HG02970 (cell line): Measurements from ENCODE around the gene PARD3.

Experiments
- ATAC-seq: cut with Tn5 transposase; IDR thresholded peaks from one replicate; pipeline ENCODE4 v1.9.1; 2021; ENCODE audit warnings: mild to moderate bottlenecking, moderate library complexity, moderate number of reproducible peaks; ENCODE audit not compliant: unreplicated experiment, low FRiP score

PARD3 gene

GRCh38 chr10:34111179-34111578 is 703.9 kb downstream of the PARD3 start:
- ATAC-seq: no peak

- ATAC-seq: no peak
Measured at GRCh38 chr10:34109952-34110702, 705.0 kb downstream of the PARD3 start.

GRCh38 chr10:34109495-34109894 is 705.6 kb downstream of the PARD3 start:
- no peak for ATAC-seq

- ATAC-seq: no peak
Measured at GRCh38 chr10:34107626-34108516, 707.2 kb downstream of the PARD3 start.

DNA sequence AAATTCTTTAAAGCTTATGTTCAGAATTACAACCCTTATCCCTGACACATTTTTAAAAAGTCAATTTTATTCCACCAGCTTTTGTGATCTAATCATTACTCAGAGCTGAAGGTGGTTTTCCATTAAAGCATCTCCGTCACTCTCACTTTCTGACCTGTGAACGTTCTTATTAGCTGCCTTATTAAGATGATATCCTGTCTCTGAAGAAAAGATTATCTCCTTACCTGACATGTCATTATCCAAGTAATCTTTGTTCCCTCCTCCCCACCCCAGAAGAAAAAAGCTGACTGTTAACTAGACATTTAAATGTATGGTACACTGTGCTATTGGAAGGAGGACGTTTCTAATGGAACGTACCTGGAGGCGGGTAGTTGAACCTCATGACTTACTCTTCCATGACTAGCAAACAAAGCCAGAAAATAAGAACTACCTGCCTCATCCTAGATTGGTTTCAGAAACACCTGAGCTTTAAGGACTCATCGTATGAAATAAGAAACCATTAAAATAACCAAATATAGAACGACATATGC is 708.7 kb downstream of the PARD3 start:
- ATAC-seq: no peak

GRCh38 chr10:34104829-34105572 is 710.1 kb downstream of the PARD3 start:
- ATAC-seq: no peak

DNA sequence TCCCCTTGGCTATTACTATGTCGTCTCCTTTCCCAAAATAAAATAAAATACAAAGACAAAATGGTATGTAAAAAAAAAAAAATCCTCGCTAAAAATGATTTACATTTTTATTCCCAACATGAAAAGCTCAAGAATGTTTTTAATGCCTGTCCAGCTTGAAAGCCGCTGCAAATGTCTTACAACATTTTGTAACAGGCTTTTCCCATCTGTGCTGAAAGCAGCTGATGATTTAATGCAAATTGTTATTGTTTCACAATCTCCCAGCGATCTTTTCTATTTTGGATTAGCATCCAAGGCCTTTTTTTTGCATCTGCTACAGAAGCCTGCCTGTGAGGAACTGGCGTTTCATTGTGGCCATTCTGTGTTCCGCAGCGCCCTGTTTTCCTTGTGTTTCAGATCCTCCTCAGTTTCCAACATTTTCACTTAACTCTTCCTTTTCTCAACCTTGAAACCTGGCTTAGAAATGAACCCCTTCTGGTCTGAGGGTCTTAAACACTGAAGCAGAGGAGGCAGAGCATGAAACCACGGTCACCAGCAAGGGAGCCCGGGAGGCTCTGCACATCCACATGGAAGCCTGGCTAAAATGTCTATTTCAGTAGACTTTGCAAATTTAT is 712.1 kb downstream of the PARD3 start:
- no peak for ATAC-seq

- no peak for ATAC-seq
Measured at GRCh38 chr10:34102237-34102673, 712.8 kb downstream of the PARD3 start.

GRCh38 chr10:34101001-34101400 is 714.1 kb downstream of the PARD3 start:
- no peak for ATAC-seq

GRCh38 chr10:34098821-34099567 is 716.1 kb downstream of the PARD3 start:
- ATAC-seq: no peak

DNA sequence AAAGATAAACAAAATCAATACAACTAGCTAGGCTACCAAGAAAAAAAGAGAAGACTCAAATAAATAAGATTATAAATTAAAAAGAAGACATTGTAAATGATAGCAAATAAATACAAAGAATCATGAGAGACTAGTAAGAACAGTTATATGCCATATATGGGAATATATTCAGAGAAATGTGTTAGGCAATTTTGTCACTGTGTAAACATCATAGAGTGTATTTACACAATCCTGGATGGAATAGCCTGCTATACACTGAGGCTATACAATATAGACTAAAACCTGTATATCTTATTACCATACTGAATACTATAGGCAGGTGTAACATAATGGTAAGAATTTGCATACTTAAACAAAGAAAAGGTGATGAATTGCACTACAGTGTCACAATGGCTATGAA is 717.4 kb downstream of the PARD3 start:
- ATAC-seq: no peak

DNA sequence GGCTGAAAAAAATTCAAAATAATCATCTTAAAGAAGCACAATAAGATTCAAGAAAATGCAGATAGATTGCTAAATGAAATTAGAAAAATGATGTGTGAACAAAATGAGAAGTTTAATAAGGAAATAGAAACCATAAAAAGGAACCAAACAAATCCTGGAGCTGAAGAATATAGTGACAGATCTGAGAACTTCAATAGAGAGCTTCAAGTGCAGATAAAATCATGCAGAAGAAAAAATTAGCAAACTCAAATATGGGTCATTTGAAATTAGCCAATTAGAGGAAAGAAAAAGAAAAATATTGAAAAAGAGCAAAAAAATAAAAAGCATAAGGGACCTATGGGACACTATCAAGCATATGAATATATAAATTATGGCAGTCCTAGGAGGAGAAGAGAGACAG is 720.1 kb downstream of the PARD3 start:
- no peak for ATAC-seq

GRCh38 chr10:34094146-34094696 is 720.9 kb downstream of the PARD3 start:
- no peak for ATAC-seq

DNA sequence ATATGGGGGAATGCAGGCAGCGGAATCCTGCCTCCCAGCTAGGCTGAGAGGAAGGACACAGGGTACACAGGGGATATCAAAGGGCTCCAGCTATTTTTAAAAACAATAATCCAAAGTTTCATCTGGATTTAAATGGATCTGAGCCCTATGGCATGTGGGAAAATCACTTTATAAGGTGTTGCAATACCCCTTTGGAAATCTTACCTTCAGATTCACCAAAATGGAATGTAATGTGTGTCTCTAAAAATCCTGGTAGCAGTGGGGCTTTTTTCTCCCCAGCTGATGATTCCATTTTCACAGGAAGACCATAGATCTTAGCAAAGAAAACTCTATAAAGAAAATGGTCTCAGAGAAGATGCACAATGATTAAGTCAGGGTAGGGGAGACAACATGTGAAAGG is 722.2 kb downstream of the PARD3 start:
- no peak for ATAC-seq

GRCh38 chr10:34091635-34092195 is 723.4 kb downstream of the PARD3 start:
- ATAC-seq: no peak

- ATAC-seq: no peak
Measured at GRCh38 chr10:34089253-34089652, 725.8 kb downstream of the PARD3 start.

DNA sequence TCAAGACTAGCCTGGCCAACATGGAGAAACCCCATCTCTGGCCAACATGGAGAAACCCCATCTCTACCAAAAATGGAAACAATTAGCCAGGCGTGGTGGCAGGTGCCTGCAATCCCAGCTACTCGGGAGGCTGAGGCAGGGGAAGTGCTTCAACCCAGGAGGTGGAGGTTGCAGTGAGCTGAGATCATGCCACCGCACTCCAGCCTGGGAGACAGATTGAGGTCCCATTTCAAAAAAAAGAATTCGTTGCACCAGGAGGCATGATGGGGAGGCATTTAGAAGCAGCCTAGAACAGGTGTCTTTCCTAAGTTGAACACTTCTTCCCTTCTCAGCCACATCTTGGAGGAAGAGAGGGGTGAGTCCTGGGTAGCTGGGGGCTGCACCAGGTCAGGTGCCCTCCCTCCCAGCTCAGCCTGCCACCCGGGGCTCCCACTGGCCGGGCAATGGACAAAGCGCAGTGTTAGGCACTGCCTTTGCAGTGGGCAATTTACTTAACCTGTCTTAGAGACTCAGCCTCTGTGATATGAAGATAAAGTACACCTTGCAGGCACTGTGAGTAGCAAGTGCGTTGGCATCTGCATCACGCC is 726.8 kb downstream of the PARD3 start:
- no peak for ATAC-seq

- no peak for ATAC-seq
Measured at GRCh38 chr10:34087095-34087418, 728.0 kb downstream of the PARD3 start.

DNA sequence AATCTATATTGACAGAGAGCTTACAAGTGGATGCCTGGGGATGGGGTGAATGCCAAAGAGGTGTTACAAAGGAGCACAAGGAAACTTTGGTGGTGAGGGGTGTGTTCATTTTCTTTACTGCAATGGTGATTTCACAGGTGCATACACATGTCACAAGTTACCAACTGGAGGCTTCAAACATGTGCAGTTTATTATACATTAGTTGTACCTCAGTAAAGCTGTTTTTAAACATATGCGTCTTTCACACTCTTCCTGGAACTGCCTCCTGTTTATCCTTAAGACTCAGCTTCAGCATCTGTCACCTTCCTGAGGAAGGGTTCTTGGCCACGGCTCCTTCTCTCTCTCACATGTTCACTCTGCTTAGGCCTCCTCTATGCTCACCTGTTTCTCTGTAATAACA is 731.5 kb downstream of the PARD3 start:
- no peak for ATAC-seq
